HG03103 (cell line): Measurements from ENCODE around the gene RNU1-4.
"Not testable (repeated sequence)": the region's sequence is repeated elsewhere in the genome, so short reads cannot be mapped to it uniquely, and the experiment has no call there.

ENCODE experiments used
- ATAC-seq: cut with Tn5 transposase; IDR thresholded peaks from one replicate; pipeline ENCODE4 v1.9.1; 2021; ENCODE audit warnings: low read depth; ENCODE audit not compliant: unreplicated experiment

RNU1-4 gene

DNA sequence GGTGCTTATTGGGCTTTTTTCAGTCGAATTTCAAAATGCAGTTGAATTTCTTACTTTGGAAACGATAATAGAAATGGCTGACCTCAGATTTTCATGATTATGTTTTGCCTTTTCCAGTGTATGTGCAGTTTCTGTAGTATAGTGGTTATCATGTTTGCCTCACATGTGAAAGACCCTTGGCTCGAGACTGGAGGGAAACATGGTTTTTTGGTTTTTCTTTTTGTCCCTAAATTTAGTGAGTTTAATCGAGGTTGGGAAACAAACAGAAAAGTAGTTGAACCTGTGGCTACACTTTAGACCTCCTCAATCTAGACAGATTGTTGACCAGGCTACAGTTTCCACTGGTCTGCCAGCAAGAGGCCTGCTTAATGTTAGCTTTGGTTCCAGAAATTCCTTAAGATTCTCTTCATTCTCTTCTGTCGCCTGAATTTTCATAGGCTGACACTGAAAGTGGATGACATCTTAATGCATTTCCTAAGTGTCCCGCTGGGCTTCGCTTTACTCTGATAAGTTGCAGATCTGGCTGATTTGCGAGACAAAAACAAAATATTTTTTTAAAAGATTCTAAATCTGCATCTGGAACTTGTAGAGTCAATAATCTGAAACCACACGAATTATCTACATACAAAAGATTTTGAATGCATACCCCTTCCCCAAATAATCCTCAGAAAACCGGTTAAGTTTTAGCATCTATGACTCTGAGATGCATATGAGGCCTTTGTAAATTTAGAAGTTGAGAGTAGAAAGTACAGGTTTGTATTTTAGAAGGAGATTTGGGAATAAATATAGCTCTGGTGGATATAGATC, 14.7 kb upstream of the RNU1-4 start:
- not testable (repeated sequence) for ATAC-seq

DNA sequence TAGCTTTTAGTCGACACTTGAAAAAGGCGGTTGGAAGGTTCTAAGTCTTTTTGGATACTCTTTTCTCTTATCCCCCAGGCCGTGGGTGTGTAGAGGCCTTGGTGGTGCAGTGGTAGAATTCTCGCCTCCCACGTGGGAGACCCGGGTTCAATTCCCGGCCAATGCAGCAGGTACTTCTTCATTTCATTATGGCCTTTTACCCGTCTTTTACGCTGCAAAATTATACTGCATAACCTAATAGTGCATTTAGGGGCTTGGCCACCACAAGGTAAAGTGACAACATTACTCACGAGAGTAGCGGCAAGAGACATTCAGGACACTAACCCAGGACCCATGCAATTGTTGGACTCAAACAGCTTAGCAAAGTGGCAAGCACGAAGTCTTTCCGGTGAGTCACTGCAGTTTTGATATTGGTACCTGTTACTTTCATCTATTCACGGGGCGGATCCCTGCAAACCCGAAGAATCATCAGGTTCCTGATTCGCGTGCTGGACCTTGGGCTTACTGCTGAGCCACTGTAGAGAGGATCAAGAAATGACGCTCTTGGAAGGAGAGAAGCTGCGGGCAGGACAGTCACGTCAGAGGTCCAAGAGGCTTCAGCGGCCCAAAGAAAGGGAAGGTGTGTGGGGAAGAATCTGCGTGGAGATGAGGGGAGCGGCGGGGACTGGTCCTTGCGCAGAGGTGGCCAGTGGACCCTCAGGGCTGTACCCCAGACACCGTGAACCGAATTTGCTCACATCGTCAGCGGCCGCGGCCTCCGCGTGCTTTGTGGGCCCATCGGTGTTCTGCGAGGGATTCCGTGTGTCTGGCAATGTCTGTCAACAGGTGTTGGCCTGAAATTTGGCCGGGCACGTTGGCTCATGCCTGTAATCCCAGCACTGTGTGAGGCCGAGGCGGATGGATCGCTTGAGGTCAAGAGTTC, 12.9 kb upstream of the RNU1-4 start:
- no peak for ATAC-seq

DNA sequence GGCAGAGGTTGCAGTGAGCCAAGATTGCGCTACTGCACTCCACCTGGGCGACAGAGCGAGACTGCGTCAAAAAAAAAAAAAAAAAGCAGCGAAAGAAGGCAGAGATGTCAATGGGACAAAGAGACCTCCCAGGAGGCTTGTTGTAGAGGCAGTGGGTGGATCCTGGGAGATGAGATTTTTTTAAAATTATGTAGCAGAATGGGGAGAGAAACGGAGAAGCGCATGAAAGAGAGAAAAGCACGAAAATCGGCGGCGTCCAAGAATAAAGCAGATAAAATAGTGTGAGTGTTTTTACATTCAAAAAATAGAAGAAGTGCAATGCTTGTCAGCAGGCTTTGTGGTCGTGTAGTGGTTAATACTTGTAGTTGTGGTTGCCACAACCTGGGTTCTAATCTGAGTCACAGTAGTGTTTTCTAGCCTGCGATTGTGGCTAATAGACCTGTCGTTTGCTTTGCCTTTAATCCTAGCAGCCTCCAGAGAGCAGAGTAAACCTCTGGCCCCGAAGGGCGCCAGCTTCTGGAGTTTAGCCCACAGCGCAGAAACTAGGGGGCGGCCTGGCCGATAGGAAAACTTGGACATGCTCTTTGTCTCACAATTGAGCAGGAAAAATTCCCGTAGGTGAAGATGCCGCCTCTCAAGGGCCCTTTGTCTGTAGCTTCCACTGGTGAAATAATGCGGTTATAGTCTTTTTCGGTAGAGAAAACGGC, 11.9 kb upstream of the RNU1-4 start:
- ATAC-seq = peak; percentile 68

DNA sequence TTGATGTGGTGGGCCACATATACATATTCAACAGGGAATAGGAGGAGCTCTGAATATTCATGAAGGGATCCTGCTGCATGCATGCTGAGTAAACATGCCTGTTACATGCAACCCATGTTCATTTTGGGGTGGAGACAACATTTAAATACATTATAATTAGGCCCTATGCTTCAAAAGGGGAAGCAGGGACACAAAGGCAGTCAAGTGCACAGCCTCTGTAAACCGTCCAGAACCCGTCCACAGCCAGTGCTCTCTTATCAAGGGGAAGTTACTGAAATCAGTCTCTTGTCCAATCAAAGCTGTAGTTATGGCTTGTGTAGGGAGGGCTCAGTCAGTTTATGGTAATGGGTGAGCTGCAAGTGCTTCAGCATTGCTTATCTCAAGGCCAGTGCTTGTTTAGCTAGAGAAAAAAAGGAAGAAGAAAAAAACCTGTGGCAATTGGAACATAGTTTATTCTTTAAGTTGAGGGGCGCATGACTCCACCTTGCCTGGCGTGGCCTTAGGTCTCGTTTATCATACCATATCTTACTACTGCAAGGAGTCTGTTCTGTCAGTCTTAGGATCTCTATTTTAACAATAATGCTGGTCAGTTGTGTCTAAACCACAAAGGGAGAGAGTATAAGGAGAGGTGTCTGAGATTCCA, 7.9 kb upstream of the RNU1-4 start:
- not testable (repeated sequence) for ATAC-seq

DNA sequence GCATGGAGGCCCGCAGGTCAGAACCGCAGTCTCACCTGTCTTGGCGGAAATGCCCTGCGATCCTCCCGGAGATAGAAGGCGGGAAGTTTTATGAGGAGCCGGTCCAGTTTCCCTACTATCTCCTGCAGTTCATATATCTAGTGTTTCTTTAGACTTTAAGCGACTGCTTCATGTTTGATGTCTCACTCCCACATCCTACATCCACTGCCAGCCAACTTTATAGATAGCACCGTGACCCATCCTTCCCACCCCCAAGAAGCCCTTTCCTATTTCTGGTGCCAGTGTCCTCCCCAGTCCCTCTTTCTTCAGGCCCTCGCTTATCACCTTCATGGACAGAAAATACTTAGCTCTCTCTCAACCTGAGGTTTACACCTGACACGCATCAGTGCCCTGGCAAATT, 914 bp downstream of the RNU1-4 start:
- not testable (repeated sequence) for ATAC-seq

DNA sequence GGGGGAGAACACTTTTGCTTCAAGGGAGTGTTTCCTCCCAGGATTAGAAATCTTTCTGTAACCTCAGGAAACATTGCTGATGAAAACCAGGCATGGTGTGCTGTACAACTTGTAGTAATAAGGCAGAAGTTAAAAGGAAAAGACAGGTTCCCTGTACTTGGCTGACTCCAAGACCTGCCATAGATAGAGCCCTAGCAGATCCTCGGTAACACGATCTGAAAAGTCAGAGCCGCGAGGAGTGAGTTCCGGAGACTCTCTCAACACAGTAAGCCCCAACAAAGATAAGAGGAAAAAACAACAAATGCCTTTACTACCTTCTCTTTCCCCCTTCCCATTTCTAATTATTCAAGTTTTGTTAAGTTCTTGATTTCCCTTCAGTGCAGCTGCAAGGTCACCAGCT, 7.3 kb downstream of the RNU1-4 start:
- not testable (repeated sequence) for ATAC-seq

DNA sequence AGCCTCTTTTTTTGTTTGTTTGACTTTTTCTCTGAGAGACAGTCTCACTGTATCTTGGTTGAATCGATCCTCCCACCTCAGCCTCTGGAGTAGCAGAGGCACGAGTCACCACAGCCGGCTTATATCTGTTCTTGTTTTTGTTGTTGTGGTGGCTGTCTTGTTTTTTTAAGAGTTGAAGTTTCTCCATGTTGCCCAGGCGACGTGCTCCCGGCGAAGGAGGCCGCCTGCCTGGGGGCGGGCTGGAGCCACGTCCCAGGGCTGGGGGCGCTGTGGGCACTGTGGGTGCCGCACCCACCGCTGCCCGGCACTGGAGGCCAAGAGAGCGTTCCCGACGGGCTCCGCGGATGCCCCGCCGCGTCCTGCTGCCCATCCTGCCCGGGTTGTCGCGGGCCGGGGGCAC, 8.4 kb downstream of the RNU1-4 start:
- not testable (repeated sequence) for ATAC-seq

DNA sequence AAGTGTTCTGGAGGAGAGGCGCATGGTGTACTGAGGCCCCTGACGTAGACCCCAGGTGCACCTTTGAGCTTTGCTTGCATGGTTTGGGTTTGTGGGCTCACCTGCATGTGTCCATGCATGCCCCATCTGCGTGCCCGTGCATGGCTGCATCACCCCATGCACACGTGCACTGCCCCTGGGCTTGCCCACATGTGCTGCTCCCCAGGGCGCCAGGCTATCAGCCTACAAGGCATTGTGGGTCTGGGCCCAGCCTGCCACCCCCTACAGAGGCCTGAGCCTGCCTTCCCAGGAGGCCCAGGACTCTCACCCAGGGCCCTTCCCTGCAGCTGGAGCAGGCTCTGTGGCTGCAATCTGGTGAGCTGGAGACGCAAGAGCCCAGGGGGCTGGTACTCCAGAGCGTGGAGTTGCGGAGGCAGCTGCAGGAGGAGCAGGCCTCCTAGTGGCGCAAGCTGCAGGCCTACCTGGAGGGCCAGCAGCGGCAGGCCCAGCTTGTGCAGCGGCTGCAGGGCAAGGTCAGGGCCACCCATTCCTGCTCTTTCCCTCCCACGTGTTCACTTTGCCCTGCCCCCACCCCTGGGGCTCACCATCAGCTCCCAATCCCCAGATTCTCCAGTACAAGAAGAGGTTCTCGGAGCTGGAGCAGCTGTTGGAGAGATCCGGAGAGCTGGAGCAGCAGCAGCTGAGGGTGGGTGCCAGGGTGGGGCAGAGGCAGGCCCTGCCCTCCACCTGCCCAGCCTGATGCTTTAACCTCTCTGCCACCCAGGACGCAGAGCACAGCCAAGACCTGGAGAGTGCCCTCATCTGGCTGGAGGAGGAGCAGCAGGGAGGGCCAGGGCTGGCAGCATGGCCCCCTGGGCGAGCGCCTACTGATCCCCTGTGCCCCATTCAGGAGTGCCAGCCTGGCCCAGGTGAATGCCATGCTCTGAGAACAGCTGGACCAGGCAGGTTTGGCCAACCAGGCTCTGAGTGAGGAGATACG, 9.9 kb downstream of the RNU1-4 start:
- ATAC-seq = not testable (repeated sequence)

DNA sequence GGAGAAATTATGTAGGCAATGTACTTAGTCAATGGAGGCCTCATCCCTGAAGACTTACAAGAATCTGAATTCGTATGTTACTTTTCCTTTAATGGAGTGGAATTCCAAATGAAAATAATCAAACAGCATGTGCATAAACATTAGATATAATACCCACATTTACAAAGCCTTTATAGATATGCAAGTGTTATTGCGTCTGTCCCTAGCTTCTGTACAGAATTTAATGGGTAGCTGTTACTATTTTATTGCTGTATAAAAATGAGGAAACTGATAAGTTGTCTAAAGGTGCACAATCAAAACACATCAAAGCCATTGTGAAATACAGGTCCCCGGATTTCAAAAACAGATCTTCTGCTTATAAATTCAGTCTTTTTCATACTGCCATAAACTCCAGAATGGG, 12.5 kb downstream of the RNU1-4 start:
- not testable (repeated sequence) for ATAC-seq

DNA sequence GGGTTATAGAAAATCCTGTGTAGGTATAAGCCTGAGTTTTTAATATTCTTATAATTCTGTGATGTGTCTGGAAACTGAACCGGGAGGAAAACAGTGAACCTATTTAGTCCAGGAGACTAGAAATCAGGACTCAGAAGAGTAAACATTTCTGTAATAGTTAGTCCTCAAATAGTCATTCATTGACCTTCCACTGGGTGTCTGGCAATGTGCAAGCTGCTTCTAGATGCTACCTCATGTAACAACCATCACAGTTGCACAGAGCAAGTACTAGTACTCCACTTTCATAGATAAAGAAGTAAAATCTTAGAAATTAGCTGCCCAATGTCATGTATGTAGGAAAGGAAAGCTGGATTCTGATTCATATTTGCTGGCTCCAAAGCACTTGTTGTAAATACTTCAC, 15.1 kb downstream of the RNU1-4 start:
- ATAC-seq = not testable (repeated sequence)

DNA sequence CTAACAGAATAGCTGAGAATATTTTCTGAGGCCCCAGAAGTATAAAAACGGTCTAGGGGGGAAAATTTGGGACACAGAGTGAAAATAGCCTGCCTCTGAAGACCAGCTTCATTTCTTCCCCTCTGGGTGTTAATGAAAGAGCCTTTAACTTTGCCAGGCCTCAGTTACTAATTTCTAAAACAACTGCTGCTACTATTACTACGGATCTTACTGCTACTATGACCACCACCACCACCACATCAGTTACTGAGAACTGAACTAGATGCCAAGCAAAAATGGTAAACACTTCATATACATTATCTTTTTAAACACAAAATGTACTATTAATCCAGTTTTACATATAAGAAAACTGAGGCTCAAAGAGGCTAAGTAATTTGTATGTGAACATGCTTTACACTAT, 15.6 kb downstream of the RNU1-4 start:
- not testable (repeated sequence) for ATAC-seq

DNA sequence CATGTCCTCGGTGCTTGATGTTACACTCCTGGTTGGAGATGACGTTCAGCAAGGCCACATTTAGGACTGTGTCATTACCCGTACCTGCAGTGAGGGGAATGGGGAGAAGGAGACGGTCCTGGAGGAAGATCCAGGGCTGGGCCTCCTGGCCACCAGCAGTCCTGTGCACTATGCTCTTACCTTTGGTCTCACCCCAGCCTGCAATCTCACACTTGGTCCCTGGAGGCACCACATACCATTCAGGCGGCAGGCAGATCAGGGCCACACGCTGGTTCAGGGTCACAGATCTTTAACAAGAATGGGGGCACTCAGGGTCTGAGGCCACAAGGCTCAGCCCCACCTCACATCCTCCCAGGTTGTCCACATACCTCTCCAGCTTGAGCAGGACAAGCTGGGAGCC, 17.3 kb downstream of the RNU1-4 start:
- ATAC-seq = not testable (repeated sequence)

DNA sequence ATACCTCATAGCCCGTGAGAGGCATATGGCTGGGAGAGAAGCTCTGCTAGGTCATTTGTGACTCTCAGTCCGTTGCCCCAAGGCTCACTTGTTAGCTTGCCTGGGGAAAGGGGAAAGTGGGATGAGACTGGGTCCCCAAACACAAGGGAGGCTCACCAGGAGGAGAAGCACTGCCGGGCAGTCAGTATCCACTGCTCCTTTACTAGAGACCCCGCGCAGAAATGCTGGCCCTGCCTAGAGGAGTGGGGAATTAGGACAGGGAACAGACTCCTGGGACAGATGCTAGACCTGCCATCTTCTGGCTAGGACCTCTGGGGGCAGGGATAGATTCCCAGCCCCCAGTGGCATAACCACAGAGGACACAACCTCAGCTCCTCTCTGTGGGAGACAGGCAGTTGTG, 17.7 kb downstream of the RNU1-4 start:
- ATAC-seq = not testable (repeated sequence)

DNA sequence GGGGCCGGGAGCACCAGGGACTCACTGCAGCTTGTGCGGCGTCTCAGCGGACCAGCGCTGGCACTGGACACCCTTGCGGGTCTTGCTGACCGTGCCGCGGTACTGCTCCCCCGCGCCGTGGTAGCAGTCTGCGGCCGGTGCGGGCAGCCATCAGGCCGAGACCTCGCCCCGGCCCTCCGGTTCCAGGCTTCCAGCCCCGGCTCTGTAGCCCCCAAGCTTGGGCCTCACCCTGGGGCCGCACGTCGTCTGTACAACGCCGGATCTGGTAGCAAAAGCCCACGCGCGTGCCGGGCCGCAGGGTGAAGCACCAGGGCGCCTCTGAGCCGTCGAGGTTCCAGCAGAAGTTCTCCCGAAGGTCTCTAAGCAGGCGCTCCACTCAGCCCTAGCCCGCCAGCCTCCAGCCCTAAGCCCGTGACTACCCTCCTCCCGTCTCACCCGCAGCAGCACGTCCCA, 18.8 kb downstream of the RNU1-4 start:
- ATAC-seq = not testable (repeated sequence)

DNA sequence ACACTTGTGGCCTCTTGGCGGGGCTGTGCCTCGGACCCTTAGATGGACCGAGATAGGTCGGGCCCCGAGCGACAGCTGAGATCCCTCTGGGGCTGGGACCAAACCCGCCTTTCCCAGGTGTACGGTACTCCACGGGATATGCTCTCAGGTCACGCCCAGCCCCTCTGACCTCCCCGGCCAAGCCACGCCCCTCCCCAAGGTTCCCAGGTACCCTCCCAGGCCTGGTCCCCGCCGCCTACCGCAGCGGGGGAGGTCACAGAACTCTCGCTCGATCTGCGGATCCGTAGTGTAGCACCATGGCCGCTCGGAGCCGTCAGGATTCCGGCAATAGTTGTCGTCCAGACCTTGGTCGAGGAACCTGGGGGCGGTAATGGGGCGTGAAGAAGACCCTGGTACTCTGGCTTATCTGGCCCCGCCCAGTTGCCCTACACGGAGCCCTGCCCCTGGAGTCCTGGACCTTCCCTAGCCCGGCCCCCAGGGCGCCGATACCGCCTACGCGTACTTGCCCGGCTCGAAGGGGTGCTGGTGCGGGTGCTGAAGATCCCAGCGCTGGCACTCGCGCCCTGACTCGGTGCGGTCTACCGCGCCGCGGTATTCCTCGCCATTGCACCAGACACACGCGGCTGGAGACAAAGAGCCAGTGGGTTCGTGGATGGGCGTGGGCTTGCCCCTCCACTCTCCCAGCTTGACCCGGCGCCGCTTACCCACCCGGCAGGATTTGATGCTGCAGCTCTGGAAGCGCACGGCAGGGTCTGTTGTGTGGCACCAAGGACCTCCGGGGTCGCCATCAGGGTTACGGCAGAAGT, 19.5 kb downstream of the RNU1-4 start:
- not testable (repeated sequence) for ATAC-seq

DNA sequence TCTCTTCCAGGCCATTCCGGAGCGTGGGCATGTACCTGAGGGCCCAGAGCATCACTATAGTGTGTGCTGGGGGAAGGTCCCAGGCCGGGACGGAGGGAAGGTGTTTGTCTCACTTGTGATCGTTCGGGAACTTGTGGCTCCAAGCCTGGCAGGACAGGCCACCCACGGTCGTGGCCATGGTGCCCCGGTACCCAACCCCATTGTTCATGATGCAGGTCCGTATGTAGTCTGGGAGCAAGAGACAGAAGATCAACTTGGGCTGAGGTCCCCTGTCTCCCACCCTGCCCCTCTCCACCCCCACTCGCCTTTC, 20.1 kb downstream of the RNU1-4 start:
- ATAC-seq = not testable (repeated sequence)

DNA sequence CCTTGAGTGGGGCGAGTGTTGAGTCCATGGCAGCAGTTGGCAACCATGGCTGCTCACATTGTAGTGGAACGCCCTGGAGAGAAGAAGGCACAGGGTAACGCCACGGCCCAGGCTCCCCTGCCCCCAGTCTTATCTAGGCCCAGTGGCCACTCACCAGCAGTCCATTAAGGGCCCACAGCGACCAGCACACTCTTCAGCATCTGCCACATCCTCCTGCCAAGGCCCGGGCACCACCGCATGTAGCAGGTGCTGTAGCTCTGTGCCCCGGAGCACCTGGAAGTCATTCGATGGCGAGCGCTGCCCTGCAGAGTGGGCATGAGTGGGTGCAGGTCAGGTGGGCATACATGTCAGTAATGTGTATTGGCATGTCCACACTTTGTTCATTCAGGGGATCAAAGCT, 20.5 kb downstream of the RNU1-4 start:
- not testable (repeated sequence) for ATAC-seq

DNA sequence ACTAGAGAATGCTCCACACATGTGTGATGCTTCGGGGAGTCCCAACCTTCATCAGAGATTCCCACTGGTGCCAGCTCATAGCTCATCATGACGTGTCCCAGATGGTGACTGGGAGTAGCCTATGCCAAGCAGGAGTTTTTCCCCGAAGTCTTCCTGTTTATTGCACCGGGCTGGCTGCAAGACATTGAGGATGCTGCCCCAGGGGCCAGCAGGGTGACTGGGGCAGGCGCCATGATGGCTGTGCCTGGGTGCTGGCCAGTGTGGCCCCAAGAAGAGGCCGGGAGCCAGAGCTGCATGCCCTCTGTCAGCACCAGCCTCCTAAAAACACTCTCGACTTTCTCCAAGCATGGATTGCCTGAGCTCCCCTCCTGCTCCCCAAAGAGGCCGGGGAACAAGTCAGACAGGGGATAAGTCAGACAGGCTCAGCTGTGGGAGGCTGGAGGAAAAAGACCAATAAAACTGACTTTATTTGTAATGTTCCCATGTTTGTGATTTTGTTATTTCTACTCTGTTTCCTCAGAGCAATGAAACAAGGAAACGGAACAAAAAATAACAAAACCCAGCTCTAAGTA, 24.0 kb downstream of the RNU1-4 start:
- not testable (repeated sequence) for ATAC-seq
